Endothelial cell of umbilical vein (primary cell): Measurements from ENCODE around the gene OPA3.

ENCODE experiments used
- EZH2 ChIP-seq: IDR thresholded peaks from 2 replicates; pipeline ENCODE4 v1.6.1; 2012; ENCODE audit warnings: borderline replicate concordance, low read depth, mild to moderate bottlenecking, moderate library complexity, low read length, inconsistent platforms; ENCODE audit not compliant: severe bottlenecking
- POLR2A ChIP-seq: IDR thresholded peaks from 2 replicates; pipeline ENCODE4 v1.6.1; 2012; ENCODE audit warnings: low read depth, mild to moderate bottlenecking, control low read depth, low read length
- TF ChIP-seq, protein P1 (sequence below): IDR thresholded peaks from 2 replicates; pipeline ENCODE4 v1.6.1; 2011; ENCODE audit not compliant: insufficient read depth, insufficient read length
- TF ChIP-seq, protein P2 (sequence below), 2 donors: IDR thresholded peaks; 1 replicate in 1 of 2; 2 replicates in 1 of 2; pipeline ENCODE4 v1.5.1; 2011; ENCODE audit warnings: low read length in 2 of 2, mild to moderate bottlenecking in 2 of 2, moderate library complexity in 2 of 2, control low read depth in 1 of 2, inconsistent platforms in 1 of 2, low read depth in 1 of 2; ENCODE audit not compliant: insufficient read depth in 1 of 2; ENCODE audit errors: extremely low read depth in 1 of 2

DNA sequence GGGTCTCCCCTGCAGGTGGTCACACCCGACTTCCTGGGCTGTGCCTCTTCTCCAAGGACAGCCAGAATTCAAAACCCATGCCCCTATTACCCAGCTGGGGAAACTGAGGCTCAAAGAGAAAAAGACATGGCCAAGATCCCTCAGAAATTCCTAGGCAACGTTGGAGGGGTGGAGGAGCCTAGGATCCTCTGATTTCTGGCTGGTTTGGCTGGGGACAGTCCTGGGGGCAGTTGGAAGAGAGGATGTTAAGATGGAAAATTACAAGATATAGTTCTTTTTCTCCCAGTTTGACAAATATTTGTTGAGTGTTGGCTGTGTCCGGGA lies 74.9 kb downstream of the OPA3 start:
- TF ChIP-seq, protein P1, sequence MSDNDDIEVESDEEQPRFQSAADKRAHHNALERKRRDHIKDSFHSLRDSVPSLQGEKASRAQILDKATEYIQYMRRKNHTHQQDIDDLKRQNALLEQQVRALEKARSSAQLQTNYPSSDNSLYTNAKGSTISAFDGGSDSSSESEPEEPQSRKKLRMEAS: no peak
- TF ChIP-seq, protein P2, sequence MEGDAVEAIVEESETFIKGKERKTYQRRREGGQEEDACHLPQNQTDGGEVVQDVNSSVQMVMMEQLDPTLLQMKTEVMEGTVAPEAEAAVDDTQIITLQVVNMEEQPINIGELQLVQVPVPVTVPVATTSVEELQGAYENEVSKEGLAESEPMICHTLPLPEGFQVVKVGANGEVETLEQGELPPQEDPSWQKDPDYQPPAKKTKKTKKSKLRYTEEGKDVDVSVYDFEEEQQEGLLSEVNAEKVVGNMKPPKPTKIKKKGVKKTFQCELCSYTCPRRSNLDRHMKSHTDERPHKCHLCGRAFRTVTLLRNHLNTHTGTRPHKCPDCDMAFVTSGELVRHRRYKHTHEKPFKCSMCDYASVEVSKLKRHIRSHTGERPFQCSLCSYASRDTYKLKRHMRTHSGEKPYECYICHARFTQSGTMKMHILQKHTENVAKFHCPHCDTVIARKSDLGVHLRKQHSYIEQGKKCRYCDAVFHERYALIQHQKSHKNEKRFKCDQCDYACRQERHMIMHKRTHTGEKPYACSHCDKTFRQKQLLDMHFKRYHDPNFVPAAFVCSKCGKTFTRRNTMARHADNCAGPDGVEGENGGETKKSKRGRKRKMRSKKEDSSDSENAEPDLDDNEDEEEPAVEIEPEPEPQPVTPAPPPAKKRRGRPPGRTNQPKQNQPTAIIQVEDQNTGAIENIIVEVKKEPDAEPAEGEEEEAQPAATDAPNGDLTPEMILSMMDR (IDR thresholded peaks at IDR 0.05; ENCODE audit: extremely low read depth in 1 of 2, insufficient read depth in 1 of 2, low read depth in 1 of 2, low read length in 2 of 2): no peak
- TF ChIP-seq EZH2 (no peak), POLR2A (no peak)
